HFF-Myc (cell line): Measurements from ENCODE around the gene CFDP1.
"Not testable (repeated sequence)": the region's sequence is repeated elsewhere in the genome, so short reads cannot be mapped to it uniquely, and the experiment has no call there.

Experiments used
- DNase-seq: peaks from one replicate; pipeline ENCODE4 v3.0.0-alpha.2; 2011; ENCODE audit warnings: low read depth; ENCODE audit errors: extremely low read depth
- H3K4me3 ChIP-seq: replicated peaks from 2 replicates; pipeline ENCODE4 v1.5.1; 2011; ENCODE audit warnings: low read depth, mild to moderate bottlenecking, control low read depth, low read length
- CTCF ChIP-seq: IDR thresholded peaks from 2 replicates; pipeline ENCODE4 v1.5.1; 2012; ENCODE audit warnings: mild to moderate bottlenecking, low read depth, low read length, control low read depth; ENCODE audit errors: missing control alignments

CFDP1 gene

GRCh38 chr16:75466760-75467159 lies 33.5 kb upstream of the CFDP1 start:
- no peak for DNase-seq
- no peak overlapping the region for H3K4me3 ChIP-seq
- TF ChIP-seq CTCF = no peak

DNA sequence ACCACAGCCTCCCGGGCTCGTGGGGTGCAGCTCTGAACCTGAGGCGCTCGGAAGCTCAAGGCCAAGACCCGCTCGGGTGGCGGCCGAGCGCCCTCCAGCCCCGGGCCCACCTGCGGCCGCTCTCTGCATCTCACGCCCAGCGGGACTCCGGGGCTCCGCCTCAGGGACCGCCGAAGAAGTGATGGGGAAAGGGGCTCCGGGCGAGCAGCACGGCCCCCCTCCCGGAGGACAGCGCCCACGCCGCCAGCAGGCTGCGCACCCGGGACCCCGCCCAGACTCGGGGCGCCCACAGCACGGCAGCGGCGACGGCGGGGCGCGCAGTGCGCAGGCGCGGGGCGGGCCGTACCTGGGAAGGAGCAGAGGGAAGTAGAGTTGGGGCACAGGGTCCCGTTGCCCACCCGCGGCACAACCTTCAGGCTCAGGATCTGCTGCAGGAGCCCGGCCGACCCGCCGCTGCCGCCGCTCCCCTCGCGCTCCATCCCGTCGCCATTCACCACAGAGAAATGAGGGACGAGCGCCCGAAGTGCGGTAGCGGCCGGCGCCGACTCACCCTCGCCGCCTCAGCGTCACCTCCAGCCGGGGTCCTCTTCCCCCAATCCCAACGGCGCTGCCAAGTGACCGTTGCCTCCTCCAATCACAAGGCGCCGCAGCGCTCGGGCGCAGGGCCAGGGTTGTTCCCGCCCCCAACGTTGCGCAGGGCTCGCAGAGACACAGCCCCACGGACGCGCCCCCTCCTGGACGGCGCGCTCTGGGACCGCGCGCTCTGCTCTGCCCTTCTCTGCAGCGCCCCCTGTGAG lies 31.0 kb upstream of the CFDP1 start, which contains the start of gene TMEM170A:
TMEM170A (minus strand) TSS at position 568 of the 797 bp plus-strand sequence; CDS start at position 479, 89 bp downstream.
- peak within 1 kb of the TSS; percentile 80 for H3K4me3 ChIP-seq
- peak; percentile 100 for TF ChIP-seq CTCF
- peak; percentile 94 for DNase-seq

DNA sequence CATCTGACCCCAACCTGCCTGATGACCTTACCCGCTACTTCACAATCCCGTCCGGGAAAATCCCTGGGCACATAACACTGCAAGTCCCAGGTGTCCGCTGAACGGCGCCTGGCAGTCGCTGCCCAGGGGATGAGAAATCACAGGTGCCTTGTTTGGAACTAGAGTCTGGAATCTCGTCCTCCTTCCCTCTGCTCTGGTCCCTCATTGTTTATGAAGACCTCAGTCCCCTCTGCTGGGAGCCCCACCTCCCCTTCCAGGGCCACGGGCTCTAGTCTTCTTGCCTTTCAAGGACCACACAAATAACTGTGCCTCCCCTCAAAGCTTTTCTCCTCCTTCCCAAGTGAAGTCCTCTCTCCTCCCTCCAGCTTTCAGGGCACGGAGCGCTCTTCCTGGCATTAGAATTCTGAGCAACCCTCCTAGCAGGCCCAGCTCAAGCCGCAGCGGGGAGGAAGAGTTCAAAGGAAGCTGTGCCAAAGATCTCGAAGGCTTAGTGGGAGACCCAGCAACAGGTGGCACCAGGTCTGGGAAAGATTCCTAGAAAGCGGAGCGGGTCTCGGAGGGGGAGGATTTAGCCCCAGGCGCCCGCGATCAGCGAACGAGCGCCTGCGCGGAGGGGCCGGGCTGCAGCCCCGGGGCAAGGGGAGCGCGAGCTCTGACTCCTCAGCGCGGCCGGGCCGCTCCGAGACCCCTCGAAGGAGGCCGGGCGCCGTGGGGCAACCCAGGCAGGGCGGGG lies 30.3 kb upstream of the CFDP1 start:
- peak overlapping the region; percentile 80 for H3K4me3 ChIP-seq
- not testable (repeated sequence) for DNase-seq

GRCh38 chr16:75462806-75463205 lies 29.5 kb upstream of the CFDP1 start:
- TF ChIP-seq CTCF = no peak
- DNase-seq = no peak
- H3K4me3 ChIP-seq = peak overlapping the region; percentile 80

GRCh38 chr16:75461575-75461974 lies 28.3 kb upstream of the CFDP1 start:
- no peak overlapping the region for H3K4me3 ChIP-seq
- no peak for TF ChIP-seq CTCF
- no peak for DNase-seq

- TF ChIP-seq CTCF = no peak
- H3K4me3 ChIP-seq = no peak overlapping the region
- DNase-seq = no peak
Measured at GRCh38 chr16:75460446-75460845, 27.1 kb upstream of the CFDP1 start.

- DNase-seq = no peak
- no peak overlapping the region for H3K4me3 ChIP-seq
- no peak for TF ChIP-seq CTCF
Measured at GRCh38 chr16:75459691-75460090, 26.4 kb upstream of the CFDP1 start.
